Effector memory CD8-positive, alpha-beta T cell (primary cell): ENCODE measurements around the gene DPY19L1.
A peak's percentile ranks its signal among the peaks of the same experiment; 100 is the strongest.
"Not testable (repeated sequence)": the region's sequence is repeated elsewhere in the genome, so short reads cannot be mapped to it uniquely, and the experiment has no call there.

Experiments
- ATAC-seq: fragments of 150-1000 bp; cut with Tn5 transposase; replicated peaks from 2 replicates; pipeline ENCODE4 v1.10.0; 2021; ENCODE audit warnings: mild to moderate bottlenecking, moderate library complexity
- DNase-seq, 3 experiments: peaks; one replicate each; pipeline ENCODE4 v3.0.0; 2021
- H3K27ac Mint-ChIP-seq, 2 donors: one replicate each; pipeline ENCODE4 v1.8.0; 2022; ENCODE audit warnings: mild to moderate bottlenecking in 2 of 2, mixed read lengths in 2 of 2, moderate library complexity in 2 of 2
- H3K27me3 Mint-ChIP-seq, 2 donors: one replicate each; pipeline ENCODE4 v1.8.0; 2022; ENCODE audit warnings: mixed read lengths in 2 of 2
- H3K36me3 Mint-ChIP-seq: one replicate; pipeline ENCODE4 v1.8.0; 2022; ENCODE audit warnings: mild to moderate bottlenecking, moderate library complexity, mixed read lengths; ENCODE audit not compliant: insufficient read depth
- H3K4me1 Mint-ChIP-seq, 2 donors: one replicate each; pipeline ENCODE4 v1.8.0; 2022; ENCODE audit warnings: low read depth in 2 of 2, mixed read lengths in 2 of 2
- H3K4me3 Mint-ChIP-seq, 2 donors: one replicate each; pipeline ENCODE4 v1.8.0; 2022; ENCODE audit warnings: mild to moderate bottlenecking in 2 of 2, mixed read lengths in 2 of 2, moderate library complexity in 2 of 2
- H3K9me3 Mint-ChIP-seq, 2 donors: one replicate each; pipeline ENCODE4 v1.8.0; 2022; ENCODE audit warnings: mixed read lengths in 2 of 2

DPY19L1 gene

DNA sequence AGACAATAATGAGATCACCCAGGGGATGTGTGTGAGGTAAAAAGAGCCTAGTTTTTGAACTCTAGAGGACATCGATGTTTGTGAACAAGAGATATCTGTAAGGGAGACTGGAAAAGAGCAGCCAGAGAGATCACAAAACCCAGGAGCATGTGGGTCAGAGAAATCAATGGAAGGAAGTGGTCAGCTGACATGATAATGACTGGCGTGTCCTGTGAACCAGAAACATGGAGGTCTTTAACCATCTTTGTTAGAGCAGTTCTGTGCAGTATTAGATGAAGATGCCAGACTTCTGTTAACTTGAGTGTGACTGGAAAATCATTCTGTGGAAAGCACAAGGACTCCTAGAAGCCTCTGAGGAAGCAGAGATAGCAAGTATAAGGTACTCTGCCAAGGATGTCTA, 6.0 kb upstream of the DPY19L1 start:
- H3K9me3 Mint-ChIP-seq, H3K36me3 Mint-ChIP-seq, H3K4me1 Mint-ChIP-seq, H3K4me3 Mint-ChIP-seq, ATAC-seq, H3K27ac Mint-ChIP-seq, DNase-seq: not testable (repeated sequence)
- H3K27me3 Mint-ChIP-seq: peaks cover 5 to 24% of the 10 kb centered on the region in 2 donors

DNA sequence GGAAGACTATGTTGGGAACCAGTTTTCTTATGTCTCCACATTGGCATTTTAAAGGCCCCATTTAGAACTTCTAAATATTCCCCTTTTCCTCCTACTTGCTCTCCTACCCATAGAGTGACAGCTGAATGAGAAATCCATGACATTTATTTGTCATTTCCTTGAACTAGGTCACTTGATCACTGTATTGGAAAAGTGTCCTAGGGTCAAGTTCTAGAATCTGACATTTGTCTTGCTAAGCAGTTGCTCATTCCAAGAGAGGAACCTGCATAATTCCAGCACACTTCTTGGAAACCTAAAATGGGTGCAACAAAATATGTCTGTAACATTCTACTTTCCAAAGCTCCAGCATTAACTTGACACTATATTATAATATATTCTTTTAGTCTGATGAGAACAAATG, 3.6 kb upstream of the DPY19L1 start:
- Mint-ChIP-seq H3K36me3 (peaks cover 7% of the 10 kb centered on the region), H3K27ac (no peak overlapping the region)

DNA sequence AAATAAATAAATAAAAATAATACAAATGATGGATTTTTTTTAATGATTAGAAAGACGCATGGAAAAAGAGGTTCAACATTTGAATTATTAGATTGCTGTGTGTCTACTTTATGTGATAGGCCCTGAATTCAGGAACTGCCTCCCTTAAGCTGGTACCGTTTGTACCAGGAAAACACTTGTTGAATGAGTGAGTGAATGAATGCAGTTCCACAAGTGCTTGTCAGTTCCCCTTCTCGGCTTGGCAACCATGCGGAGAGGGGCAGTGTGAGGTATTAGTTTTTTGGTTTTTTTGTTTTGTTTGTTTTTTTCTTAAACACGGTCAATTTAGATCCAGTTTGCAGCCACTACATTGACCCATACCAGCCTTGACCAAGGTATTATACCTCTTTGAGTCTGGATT, 2.1 kb upstream of the DPY19L1 start:
- no peak for ATAC-seq
- Mint-ChIP-seq H3K27me3 (no peaks in the 10 kb centered on the region), H3K4me1 (peaks cover 25% of the 10 kb centered on the region in 2 donors), H3K9me3 (no peaks in the 10 kb centered on the region), H3K27ac (no peak overlapping the region), H3K36me3 (peaks cover 7% of the 10 kb centered on the region), H3K4me3 (no peak overlapping the region)
- DNase-seq: no peak

More for the DNA sequence above, 3.6 kb upstream of the DPY19L1 start:
- peaks cover 11 to 13% of the 10 kb centered on the region in 2 donors for H3K4me1 Mint-ChIP-seq
- no peak for ATAC-seq
- no peak overlapping the region for H3K4me3 Mint-ChIP-seq
- H3K27me3 Mint-ChIP-seq: peaks cover 0 to under 1% of the 10 kb centered on the region in 2 donors
- DNase-seq: no peak
- no peaks in the 10 kb centered on the region for H3K9me3 Mint-ChIP-seq

DNA sequence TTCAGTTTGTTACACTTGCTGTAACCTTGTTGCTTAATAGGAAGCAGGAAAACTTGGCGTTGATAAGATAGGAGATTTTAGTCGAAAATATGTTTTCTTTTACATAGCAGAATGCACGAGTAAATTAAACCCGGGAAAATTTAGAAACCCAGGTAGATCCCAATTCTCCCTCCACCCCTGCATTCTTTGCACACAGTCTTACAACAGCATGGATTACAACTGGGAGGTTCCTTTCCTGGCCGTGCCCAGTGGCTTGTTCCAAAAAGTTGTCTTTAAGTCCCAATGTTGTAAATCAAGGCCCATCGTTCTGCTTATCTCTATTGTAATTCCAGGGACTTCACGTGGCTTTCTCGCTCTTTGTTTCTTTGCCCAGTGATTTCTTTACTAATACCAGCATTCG, 1.1 kb upstream of the DPY19L1 start:
- Mint-ChIP-seq H3K4me1 (peaks cover 25 to 30% of the 10 kb centered on the region in 2 donors), H3K36me3 (peaks cover 7% of the 10 kb centered on the region), H3K4me3 (peak overlapping the region; percentile 80 to 87), H3K27ac (peak overlapping the region; percentile 41 to 77), H3K27me3 (no peaks in the 10 kb centered on the region), H3K9me3 (no peaks in the 10 kb centered on the region)
- DNase-seq: no peak
- ATAC-seq: no peak

- no peaks in the 10 kb centered on the region for H3K27me3 Mint-ChIP-seq
- DNase-seq: peak; percentile 88 to 93 (median 89)
- peaks cover 7% of the 10 kb centered on the region for H3K36me3 Mint-ChIP-seq
- H3K4me3 Mint-ChIP-seq: peak overlapping the region; percentile 80 to 99
- peaks cover 26 to 36% of the 10 kb centered on the region in 2 donors for H3K4me1 Mint-ChIP-seq
- no peaks in the 10 kb centered on the region for H3K9me3 Mint-ChIP-seq
- peak overlapping the region; percentile 41 to 77 for H3K27ac Mint-ChIP-seq
- ATAC-seq: peak; percentile 74
These were observed 449 bp upstream of the DPY19L1 start for GRCh38 chr7:35037526-35038341.

DNA sequence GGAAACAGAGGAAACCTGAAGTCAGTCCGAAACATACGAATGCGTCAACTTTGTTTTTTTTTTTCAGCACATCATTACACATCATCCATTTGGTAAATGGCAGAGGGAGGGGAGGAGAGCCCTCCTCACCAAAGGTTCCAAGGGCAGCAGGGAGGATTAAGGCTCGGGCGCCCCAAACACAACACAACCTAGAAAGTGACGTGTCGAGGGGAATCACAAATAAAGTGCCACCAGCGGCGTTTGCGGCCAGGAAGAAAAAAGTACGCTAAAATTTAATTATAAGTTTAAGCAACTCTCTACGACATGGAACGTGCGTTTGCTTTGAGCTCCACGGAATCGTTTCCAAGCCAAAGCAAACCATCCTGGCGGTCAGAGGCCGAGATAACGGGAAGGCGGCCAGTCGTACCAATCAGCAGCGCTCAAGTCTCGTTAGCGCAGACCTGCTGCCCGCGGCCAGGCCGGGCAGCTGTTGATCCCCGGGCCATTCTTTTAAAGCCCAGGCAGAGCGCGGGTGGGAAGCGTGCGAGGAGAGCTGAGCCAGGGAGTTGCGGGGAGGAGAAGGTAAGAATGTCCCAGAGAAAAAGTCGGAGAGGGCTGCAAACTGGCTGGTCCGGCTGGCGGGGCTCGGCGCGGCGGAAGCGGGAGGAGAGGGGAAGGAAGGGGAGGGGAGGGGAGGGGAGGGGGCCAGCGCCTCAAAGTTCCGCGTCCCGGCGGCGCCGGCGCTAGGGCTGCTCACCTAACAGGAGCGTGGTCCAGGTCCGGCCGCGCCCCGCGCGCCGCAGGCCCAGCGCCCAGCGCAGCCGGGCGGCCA, 719 bp downstream of the DPY19L1 start:
- DNase-seq (peak; percentile 37 to 49 (median 39)), ATAC-seq (peak; percentile 17)
- no peaks in the 10 kb centered on the region for H3K9me3 Mint-ChIP-seq
- peaks cover 7% of the 10 kb centered on the region for H3K36me3 Mint-ChIP-seq
- peaks cover 29 to 40% of the 10 kb centered on the region in 2 donors for H3K4me1 Mint-ChIP-seq
- H3K27me3 Mint-ChIP-seq: no peaks in the 10 kb centered on the region
- H3K4me3 Mint-ChIP-seq: peak overlapping the region; percentile 99
- H3K27ac Mint-ChIP-seq: peak overlapping the region; percentile 97 to 99

DNA sequence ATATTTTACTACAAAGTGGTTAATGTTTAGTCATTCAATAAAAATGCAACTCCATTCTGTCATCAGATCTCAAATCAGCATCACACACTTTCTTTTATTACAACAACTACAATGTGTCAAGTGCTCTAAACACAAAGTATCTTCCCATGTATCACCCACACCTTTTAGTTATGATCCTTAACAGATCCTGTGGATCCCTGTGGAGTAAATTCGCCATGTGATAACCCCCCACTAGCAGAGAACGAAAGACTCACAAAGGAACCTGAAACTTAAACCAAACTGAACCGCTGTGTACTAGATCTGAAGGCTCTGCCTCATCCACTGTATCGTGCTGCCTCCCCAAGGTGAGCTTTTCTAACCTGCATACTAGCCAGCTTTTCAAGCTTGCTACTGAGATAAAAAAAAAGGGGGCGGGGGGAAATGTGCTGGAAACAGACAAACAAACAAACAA, 1.7 kb downstream of the DPY19L1 start:
- Mint-ChIP-seq H3K27me3 (no peaks in the 10 kb centered on the region), H3K36me3 (peaks cover 7% of the 10 kb centered on the region), H3K4me1 (peaks cover 29 to 40% of the 10 kb centered on the region in 2 donors), H3K4me3 (peak overlapping the region; percentile 99), H3K27ac (peak overlapping the region; percentile 97 to 99), H3K9me3 (no peaks in the 10 kb centered on the region)
- DNase-seq (peak in 2 of 3 experiments; percentile 4 to 19), ATAC-seq (no peak)

GRCh38 chr7:35032166-35032565, 5.1 kb downstream of the DPY19L1 start:
- no peak overlapping the region for H3K27ac Mint-ChIP-seq
- no peaks in the 10 kb centered on the region for H3K27me3 Mint-ChIP-seq
- no peak for DNase-seq
- peaks cover 28 to 42% of the 10 kb centered on the region in 2 donors for H3K4me1 Mint-ChIP-seq
- ATAC-seq: no peak
- H3K9me3 Mint-ChIP-seq: no peaks in the 10 kb centered on the region
- peaks cover 7% of the 10 kb centered on the region for H3K36me3 Mint-ChIP-seq
- no peak overlapping the region for H3K4me3 Mint-ChIP-seq

GRCh38 chr7:35030848-35031247, 6.4 kb downstream of the DPY19L1 start:
- Mint-ChIP-seq H3K9me3 (no peaks in the 10 kb centered on the region), H3K27me3 (no peaks in the 10 kb centered on the region), H3K4me3 (no peak overlapping the region), H3K4me1 (peaks cover 19 to 36% of the 10 kb centered on the region in 2 donors), H3K36me3 (no peaks in the 10 kb centered on the region), H3K27ac (no peak overlapping the region)
- ATAC-seq (no peak), DNase-seq (no peak)

- no peaks in the 10 kb centered on the region for H3K9me3 Mint-ChIP-seq
- ATAC-seq (no peak), DNase-seq (no peak)
- H3K36me3 Mint-ChIP-seq: no peaks in the 10 kb centered on the region
- H3K27me3 Mint-ChIP-seq: no peaks in the 10 kb centered on the region
- no peak overlapping the region for H3K4me3 Mint-ChIP-seq
- H3K27ac Mint-ChIP-seq: no peak overlapping the region
- H3K4me1 Mint-ChIP-seq: peaks cover 11 to 32% of the 10 kb centered on the region in 2 donors
These were observed 8.0 kb downstream of the DPY19L1 start for GRCh38 chr7:35029311-35029710.

DNA sequence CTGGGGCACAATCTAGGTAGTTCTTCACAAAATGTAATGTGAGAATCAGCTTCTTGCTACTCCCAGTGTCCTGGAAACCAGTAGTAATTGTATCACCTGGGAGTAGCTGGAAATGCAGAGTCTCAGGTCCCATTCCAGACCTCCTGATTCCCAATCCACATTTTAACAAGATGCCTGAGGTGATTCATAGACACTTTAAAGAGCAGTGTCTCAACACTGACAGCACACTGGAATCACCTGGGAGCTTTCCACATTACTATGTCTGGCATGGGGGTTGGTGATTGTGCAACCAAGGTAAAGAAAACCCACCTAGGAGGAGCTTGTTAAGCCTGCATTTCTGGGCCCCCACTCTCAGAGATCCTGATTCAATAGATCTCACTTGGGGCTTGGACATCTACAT, 11.1 kb downstream of the DPY19L1 start:
- peak overlapping the region in 1 of 2 donors; percentile 2 for H3K27ac Mint-ChIP-seq
- DNase-seq: no peak
- peaks cover 13 to 28% of the 10 kb centered on the region in 2 donors for H3K4me1 Mint-ChIP-seq
- H3K27me3 Mint-ChIP-seq: no peaks in the 10 kb centered on the region
- H3K9me3 Mint-ChIP-seq: no peaks in the 10 kb centered on the region
- no peak for ATAC-seq
- H3K36me3 Mint-ChIP-seq: no peaks in the 10 kb centered on the region
- no peak overlapping the region for H3K4me3 Mint-ChIP-seq

DNA sequence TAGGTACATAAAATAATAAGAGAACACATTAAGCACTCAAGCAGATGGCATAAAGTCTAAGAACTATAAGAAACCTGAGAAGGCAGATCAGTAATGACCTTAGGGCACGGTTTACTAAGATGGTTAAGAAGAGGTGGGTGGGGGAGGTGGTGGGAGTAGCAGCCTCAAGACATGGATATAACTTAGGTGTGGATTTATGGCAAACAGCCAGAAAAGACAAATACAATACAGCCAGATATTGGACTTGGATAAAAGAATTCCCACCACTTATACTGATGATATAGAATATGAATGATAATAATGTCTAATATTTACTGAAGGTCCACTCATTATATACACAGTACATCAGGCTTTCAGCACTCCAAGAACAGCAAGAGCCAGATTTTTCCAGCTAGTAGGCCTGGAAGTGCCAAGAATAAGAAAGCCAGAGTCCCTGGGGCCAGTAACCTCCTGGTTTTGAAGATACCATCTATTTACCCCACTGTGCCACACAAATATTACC, 11.9 kb downstream of the DPY19L1 start:
- Mint-ChIP-seq H3K9me3 (no peaks in the 10 kb centered on the region), H3K4me3 (no peak overlapping the region), H3K4me1 (peaks cover 13 to 28% of the 10 kb centered on the region in 2 donors), H3K27ac (no peak overlapping the region), H3K36me3 (peaks cover 3% of the 10 kb centered on the region), H3K27me3 (no peaks in the 10 kb centered on the region)
- DNase-seq (no peak), ATAC-seq (no peak)

DNA sequence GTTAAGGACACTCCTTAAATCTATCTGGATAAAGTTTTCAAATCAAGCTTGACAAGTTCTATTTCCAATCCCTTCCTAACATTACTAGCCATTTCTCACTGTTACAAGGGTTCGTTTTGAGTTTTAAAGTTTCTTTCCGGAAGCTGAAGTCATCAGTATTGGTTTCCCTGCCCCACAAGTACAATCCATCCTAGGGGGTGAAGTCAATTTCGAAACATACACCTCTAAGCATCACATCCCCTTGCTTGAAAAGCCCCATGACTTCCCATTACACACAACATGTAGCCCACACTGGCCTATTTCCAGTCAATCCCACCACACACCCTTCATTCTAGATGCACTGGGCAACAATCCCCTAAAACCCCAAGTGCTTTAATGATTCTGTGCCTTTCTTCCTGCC, 13.0 kb downstream of the DPY19L1 start:
- Mint-ChIP-seq H3K9me3 (no peaks in the 10 kb centered on the region), H3K36me3 (peaks cover 3% of the 10 kb centered on the region), H3K27ac (peak overlapping the region in 1 of 2 donors; percentile 57), H3K4me3 (no peak overlapping the region), H3K4me1 (peaks cover 13 to 30% of the 10 kb centered on the region in 2 donors), H3K27me3 (no peaks in the 10 kb centered on the region)
- DNase-seq (no peak), ATAC-seq (peak; percentile 19)
